ENCODE results near the gene SNURF. TPM values are rescaled to one million over a fixed set of nuclear protein-coding genes. Genes with fewer than 3 reads are reported as not detected.
"Not testable (repeated sequence)": the region's sequence is repeated elsewhere in the genome, so short reads cannot be mapped to it uniquely, and the experiment has no call there.

SNURF gene, protein sequence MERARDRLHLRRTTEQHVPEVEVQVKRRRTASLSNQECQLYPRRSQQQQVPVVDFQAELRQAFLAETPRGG
- polyA plus RNA-seq: 10 to 100 TPM in 2 of 3 donors, 1 to 10 TPM in 1; 4.9 to 34.7 (median 18.1) TPM

- Mint-ChIP-seq H3K36me3 (no peaks in the 10 kb centered on the region), H3K4me3 (peak within 1 kb of the TSS; percentile 92 to 99 (median 94)), H3K9me3 (peaks cover 0 to 9% (median 4%) of the 10 kb centered on the region in 6 donors), H3K27me3 (ENCODE audit: low read depth in 3 of 3) (peaks cover 16 to 23% (median 19%) of the 10 kb centered on the region in 3 donors), H3K27ac (peak within 1 kb of the TSS; percentile 93 to 99 (median 96)), H3K4me1 (peaks cover 21 to 38% of the 10 kb centered on the region in 2 donors)
- peak; percentile 73 to 77 (median 75) for DNase-seq
Observed at GRCh38 chr15:24954783-24955530, at the start of gene SNURF, which contains the start of gene SNRPN. Gene SNURF, plus strand, starts transcription at chr15:24954987. Its CDS starts 62 bp downstream, at chr15:24955049. Gene SNRPN, plus strand, starts transcription at chr15:24954987. Its CDS starts 19,467 bp downstream, at chr15:24974454.

GRCh38 chr15:24916305-24917009 is 38.3 kb upstream of the SNURF start:
- peak; percentile 2 to 32 (median 24) for DNase-seq
- Mint-ChIP-seq H3K4me3 (peak overlapping the region in 3 of 5 donors; percentile 8 to 53 (median 40)), H3K27me3 (ENCODE audit: low read depth in 3 of 3) (peaks cover 0 to 7% (median 0%) of the 10 kb centered on the region in 3 donors), H3K36me3 (peaks cover 0 to 6% (median 2%) of the 10 kb centered on the region in 3 donors), H3K9me3 (peaks cover 13 to 52% (median 28%) of the 10 kb centered on the region in 6 donors), H3K4me1 (peaks cover 5 to 11% of the 10 kb centered on the region in 2 donors), H3K27ac (peak overlapping the region in 3 of 6 donors; percentile 44 to 69 (median 53))

- peaks cover 0 to 7% (median 0%) of the 10 kb centered on the region in 3 donors for H3K27me3 Mint-ChIP-seq (ENCODE audit: low read depth in 3 of 3)
- no peak overlapping the region for H3K4me3 Mint-ChIP-seq
- H3K27ac Mint-ChIP-seq: no peak overlapping the region
- DNase-seq: no peak
- H3K9me3 Mint-ChIP-seq: peaks cover 13 to 50% (median 27%) of the 10 kb centered on the region in 6 donors
- peaks cover 5 to 11% of the 10 kb centered on the region in 2 donors for H3K4me1 Mint-ChIP-seq
- H3K36me3 Mint-ChIP-seq: peaks cover 0 to 6% (median 2%) of the 10 kb centered on the region in 3 donors
Observed at GRCh38 chr15:24917431-24917830, 37.4 kb upstream of the SNURF start.

DNA sequence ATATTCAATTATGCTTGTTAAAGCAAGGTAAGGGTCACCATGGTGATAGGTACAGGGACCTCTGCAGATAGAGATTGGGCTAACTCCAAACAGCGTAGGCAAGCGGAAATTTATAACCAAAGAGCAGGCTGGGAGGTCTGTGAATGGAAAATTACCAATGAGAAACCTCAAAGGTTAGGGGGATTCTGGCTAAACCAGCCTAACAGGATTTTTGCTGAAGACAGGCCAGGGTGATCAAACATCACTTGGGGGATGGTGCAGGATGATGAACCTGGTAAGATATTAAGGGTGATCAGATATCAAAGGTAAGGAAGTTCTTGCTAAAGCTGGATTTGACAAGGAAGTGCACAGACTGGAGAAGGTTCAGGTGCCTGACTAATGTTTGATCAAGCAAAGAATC is 35.3 kb upstream of the SNURF start:
- no peak overlapping the region for H3K27ac Mint-ChIP-seq
- DNase-seq: no peak
- H3K36me3 Mint-ChIP-seq: peaks cover 0 to 6% (median 2%) of the 10 kb centered on the region in 3 donors
- H3K27me3 Mint-ChIP-seq (ENCODE audit: low read depth in 3 of 3): peaks cover 0 to 7% (median 0%) of the 10 kb centered on the region in 3 donors
- peaks cover 5 to 11% of the 10 kb centered on the region in 2 donors for H3K4me1 Mint-ChIP-seq
- no peak overlapping the region for H3K4me3 Mint-ChIP-seq
- peaks cover 15 to 44% (median 19%) of the 10 kb centered on the region in 6 donors for H3K9me3 Mint-ChIP-seq

- DNase-seq; H3K4me1 Mint-ChIP-seq; H3K27ac Mint-ChIP-seq; H3K27me3 Mint-ChIP-seq (ENCODE audit: low read depth in 3 of 3); H3K36me3 Mint-ChIP-seq; H3K4me3 Mint-ChIP-seq: not testable (repeated sequence)
- peaks cover 2 to 27% (median 6%) of the 10 kb centered on the region in 6 donors for H3K9me3 Mint-ChIP-seq
Observed at GRCh38 chr15:24922781-24923180, 32.0 kb upstream of the SNURF start.

DNA sequence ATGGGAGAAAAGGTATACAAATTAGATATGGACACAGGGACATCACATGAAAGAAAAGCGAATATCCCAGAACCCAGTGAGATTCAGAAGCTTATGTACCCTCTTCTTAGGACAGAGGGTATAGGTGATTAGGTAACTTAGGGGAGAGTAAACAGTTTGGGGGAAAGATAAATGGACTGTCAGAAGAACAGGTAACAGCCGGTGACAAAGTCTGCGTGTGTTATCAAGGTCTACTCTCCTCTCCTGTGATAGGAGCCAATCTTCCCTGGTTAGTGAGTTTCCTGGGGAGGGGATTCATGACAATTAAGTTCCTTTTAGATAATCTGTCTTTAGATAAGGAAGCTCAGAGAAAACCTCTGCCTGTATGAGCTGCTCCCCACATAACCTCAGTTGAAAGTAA is 30.6 kb upstream of the SNURF start:
- Mint-ChIP-seq H3K36me3 (no peaks in the 10 kb centered on the region), H3K4me1 (no peaks in the 10 kb centered on the region), H3K27ac (no peak overlapping the region), H3K9me3 (peaks cover 0 to 38% (median 10%) of the 10 kb centered on the region in 6 donors), H3K4me3 (no peak overlapping the region), H3K27me3 (ENCODE audit: low read depth in 3 of 3) (peaks cover 3% of the 10 kb centered on the region in 3 donors)
- DNase-seq: no peak

DNA sequence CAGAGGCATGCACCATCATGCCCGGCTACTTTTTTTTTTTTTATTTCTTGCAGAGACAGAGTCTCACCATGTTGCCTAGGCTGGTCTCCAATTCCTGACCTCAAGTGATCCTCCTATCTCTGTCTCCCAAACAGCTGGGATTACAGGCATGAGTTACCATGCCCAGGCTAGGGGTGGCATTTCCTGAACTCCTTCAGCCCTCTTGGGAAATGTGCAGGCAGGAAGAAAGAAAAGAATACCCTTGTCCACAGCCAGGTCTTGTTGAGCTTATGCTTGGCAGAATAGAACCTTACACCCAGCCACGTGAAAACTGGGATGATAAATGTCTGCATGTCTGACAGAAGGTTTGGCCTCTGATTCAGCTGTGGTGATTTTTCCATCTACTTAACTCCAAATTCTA is 30.2 kb upstream of the SNURF start:
- Mint-ChIP-seq H3K4me1 (no peaks in the 10 kb centered on the region), H3K27me3 (ENCODE audit: low read depth in 3 of 3) (peaks cover 3% of the 10 kb centered on the region in 3 donors), H3K36me3 (no peaks in the 10 kb centered on the region), H3K4me3 (no peak overlapping the region), H3K27ac (no peak overlapping the region), H3K9me3 (peaks cover 0 to 38% (median 9%) of the 10 kb centered on the region in 6 donors)
- DNase-seq: no peak

GRCh38 chr15:24931874-24932732 is 22.7 kb upstream of the SNURF start:
- peaks cover 8 to 30% (median 13%) of the 10 kb centered on the region in 6 donors for H3K9me3 Mint-ChIP-seq
- not testable (repeated sequence) for H3K4me1 Mint-ChIP-seq; DNase-seq; H3K4me3 Mint-ChIP-seq; H3K27ac Mint-ChIP-seq; H3K27me3 Mint-ChIP-seq (ENCODE audit: low read depth in 3 of 3); H3K36me3 Mint-ChIP-seq

- H3K9me3 Mint-ChIP-seq: peaks cover 9 to 18% (median 13%) of the 10 kb centered on the region in 6 donors
Observed at GRCh38 chr15:24933716-24934115, 21.1 kb upstream of the SNURF start.

DNA sequence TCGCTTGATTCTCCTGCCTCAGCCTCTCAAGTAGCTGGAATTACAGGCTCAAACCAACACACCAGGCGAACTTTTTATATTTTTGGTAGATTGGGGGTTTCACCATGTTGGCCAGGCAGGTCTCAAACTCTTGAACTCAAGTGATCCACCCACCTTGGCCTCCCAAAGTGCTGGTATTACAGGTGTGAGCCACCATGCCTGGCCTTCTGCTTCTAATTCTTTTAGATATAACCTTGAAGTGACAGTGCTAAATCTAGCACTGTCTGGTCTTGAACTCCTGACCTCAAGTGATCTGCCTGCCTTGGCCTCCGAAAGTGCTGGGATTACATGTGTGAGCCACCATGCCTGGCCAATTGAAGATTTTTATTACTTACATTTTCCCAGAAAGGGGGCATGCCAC is 16.6 kb upstream of the SNURF start:
- not testable (repeated sequence) for H3K36me3 Mint-ChIP-seq; H3K27ac Mint-ChIP-seq; H3K4me1 Mint-ChIP-seq; H3K27me3 Mint-ChIP-seq (ENCODE audit: low read depth in 3 of 3); DNase-seq; H3K4me3 Mint-ChIP-seq
- peaks cover 4 to 16% (median 10%) of the 10 kb centered on the region in 6 donors for H3K9me3 Mint-ChIP-seq

More at GRCh38 chr15:24933716-24934115, 21.1 kb upstream of the SNURF start:
- no peaks in the 10 kb centered on the region for H3K36me3 Mint-ChIP-seq
- H3K27ac Mint-ChIP-seq: no peak overlapping the region
- no peak overlapping the region for H3K4me3 Mint-ChIP-seq
- no peaks in the 10 kb centered on the region for H3K4me1 Mint-ChIP-seq
- no peak for DNase-seq
- H3K27me3 Mint-ChIP-seq (ENCODE audit: low read depth in 3 of 3): peaks cover 0 to 4% (median 1%) of the 10 kb centered on the region in 3 donors

DNA sequence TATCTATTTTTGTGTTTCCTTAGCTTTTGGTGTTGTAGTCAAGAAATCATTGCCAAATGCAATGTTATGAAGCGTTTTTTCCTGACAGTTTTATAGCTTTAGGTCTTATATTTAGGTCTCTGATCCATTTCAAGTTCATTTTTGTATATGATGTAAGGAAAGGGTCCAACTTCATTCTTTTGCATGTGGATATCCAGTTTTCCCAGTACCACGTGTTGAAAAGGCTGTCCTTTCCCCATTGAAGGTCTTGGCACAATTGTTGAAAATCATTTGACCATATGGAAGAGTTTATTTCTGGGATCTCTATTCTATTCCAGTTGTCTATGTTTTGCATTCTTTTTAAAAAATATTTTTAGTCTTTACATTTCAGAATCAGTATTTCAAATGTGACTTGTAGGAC is 14.6 kb upstream of the SNURF start:
- Mint-ChIP-seq H3K27me3 (ENCODE audit: low read depth in 3 of 3) (peaks cover 0 to 1% (median 0%) of the 10 kb centered on the region in 3 donors), H3K4me3 (no peak overlapping the region), H3K27ac (no peak overlapping the region), H3K36me3 (peaks cover 0 to 4% (median 0%) of the 10 kb centered on the region in 3 donors), H3K4me1 (no peaks in the 10 kb centered on the region), H3K9me3 (peaks cover 0 to 18% (median 10%) of the 10 kb centered on the region in 6 donors)
- DNase-seq: no peak

DNA sequence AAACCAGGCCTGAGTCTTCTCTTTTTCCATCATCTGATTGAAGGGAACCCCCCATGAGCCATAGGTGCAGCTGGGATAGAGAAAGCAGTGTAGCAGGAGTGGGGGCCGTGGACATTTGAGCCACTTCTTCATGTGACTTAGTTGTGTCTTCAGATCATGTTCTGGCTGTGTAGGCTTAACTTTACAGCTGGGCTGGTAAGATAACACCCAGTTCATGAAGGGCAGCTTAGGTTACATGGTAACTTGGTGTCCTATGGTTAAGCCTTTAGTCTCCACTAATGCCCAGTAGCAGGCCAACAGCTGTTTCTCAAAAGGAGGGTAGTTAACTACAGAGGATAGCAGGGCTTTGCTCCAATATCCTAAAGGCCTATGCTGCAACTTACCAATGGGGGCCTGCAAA is 11.4 kb upstream of the SNURF start:
- Mint-ChIP-seq H3K4me3 (no peak overlapping the region), H3K9me3 (peaks cover 0 to 13% (median 6%) of the 10 kb centered on the region in 6 donors), H3K27me3 (ENCODE audit: low read depth in 3 of 3) (peaks cover 0 to 4% (median 0%) of the 10 kb centered on the region in 3 donors), H3K27ac (peak overlapping the region in 1 of 6 donors; percentile 50), H3K4me1 (no peaks in the 10 kb centered on the region), H3K36me3 (peaks cover 0 to 4% (median 0%) of the 10 kb centered on the region in 3 donors)
- no peak for DNase-seq

GRCh38 chr15:24944954-24945353 is 9.8 kb upstream of the SNURF start:
- Mint-ChIP-seq H3K4me3 (no peak overlapping the region), H3K9me3 (peaks cover 0 to 12% (median 7%) of the 10 kb centered on the region in 6 donors), H3K36me3 (peaks cover 0 to 4% (median 0%) of the 10 kb centered on the region in 3 donors), H3K27me3 (ENCODE audit: low read depth in 3 of 3) (peaks cover 2 to 4% (median 3%) of the 10 kb centered on the region in 3 donors), H3K4me1 (no peaks in the 10 kb centered on the region), H3K27ac (no peak overlapping the region)
- DNase-seq: no peak

All from immature natural killer cell (primary cell).